ENCODE results near the gene PCCA.
A peak's percentile ranks its signal among the peaks of the same experiment; 100 is the strongest.
"Not testable (repeated sequence)": the region's sequence is repeated elsewhere in the genome, so short reads cannot be mapped to it uniquely, and the experiment has no call there.

PCCA gene

GRCh38 chr13:100141461-100141961 is 52.6 kb downstream of the PCCA start:
- DNase-seq = not testable (repeated sequence)

- DNase-seq = no peak
Observed at GRCh38 chr13:100146534-100146933, 57.6 kb downstream of the PCCA start.

GRCh38 chr13:100147825-100148224 is 58.9 kb downstream of the PCCA start:
- DNase-seq = no peak

- no peak for DNase-seq
Observed at GRCh38 chr13:100148422-100148821, 59.5 kb downstream of the PCCA start.

- no peak for DNase-seq
Observed at GRCh38 chr13:100149389-100149788, 60.5 kb downstream of the PCCA start.

- not testable (repeated sequence) for DNase-seq
Observed at GRCh38 chr13:100150711-100151110, 61.8 kb downstream of the PCCA start.

- no peak for DNase-seq
Observed at GRCh38 chr13:100154842-100155416, 66.0 kb downstream of the PCCA start.

- no peak for DNase-seq
Observed at GRCh38 chr13:100156788-100157187, 67.9 kb downstream of the PCCA start.

GRCh38 chr13:100158569-100158968 is 69.7 kb downstream of the PCCA start:
- DNase-seq = no peak

GRCh38 chr13:100159584-100159983 is 70.7 kb downstream of the PCCA start:
- DNase-seq = no peak

- DNase-seq = no peak
Observed at GRCh38 chr13:100160450-100160849, 71.6 kb downstream of the PCCA start.

GRCh38 chr13:100163375-100163774 is 74.5 kb downstream of the PCCA start:
- DNase-seq = no peak

- DNase-seq = no peak
Observed at GRCh38 chr13:100173203-100173602, 84.3 kb downstream of the PCCA start.

GRCh38 chr13:100174455-100174854 is 85.6 kb downstream of the PCCA start:
- not testable (repeated sequence) for DNase-seq

- no peak for DNase-seq
Observed at GRCh38 chr13:100175078-100175802, 86.3 kb downstream of the PCCA start.

GRCh38 chr13:100175803-100176182 is 86.9 kb downstream of the PCCA start:
- no peak for DNase-seq

- peak; percentile 56 for DNase-seq
Observed at GRCh38 chr13:100176801-100177400, 88.0 kb downstream of the PCCA start.

GRCh38 chr13:100178309-100178708 is 89.4 kb downstream of the PCCA start:
- no peak for DNase-seq

- no peak for DNase-seq
Observed at GRCh38 chr13:100179276-100179675, 90.4 kb downstream of the PCCA start.

- peak; percentile 5 for DNase-seq
Observed at GRCh38 chr13:100182900-100183490, 94.1 kb downstream of the PCCA start.

GRCh38 chr13:100184095-100184494 is 95.2 kb downstream of the PCCA start:
- no peak for DNase-seq

GRCh38 chr13:100195568-100195967 is 106.7 kb downstream of the PCCA start:
- no peak for DNase-seq

- no peak for DNase-seq
Observed at GRCh38 chr13:100196375-100196774, 107.5 kb downstream of the PCCA start.

- no peak for DNase-seq
Observed at GRCh38 chr13:100197116-100197515, 108.2 kb downstream of the PCCA start.

Measured in NCI-H1105 treated with DMSO at 0.1 percent for 48 hours (cell line).